ENCODE results near the gene SPATA17. TPM values are rescaled to one million over a fixed set of nuclear protein-coding genes. Genes with fewer than 3 reads are reported as not detected.

Gene SPATA17
- total and polyA plus RNA-seq, 2 of the 8 experiments (the other 6 are each of a cell fraction or from before 2014, with no cell fraction given): 0.17 to 0.48 TPM

GRCh38 chr1:217626321-217626720 is 4.8 kb upstream of the SPATA17 start (continued):
- no peak for TF ChIP-seq RAD21 (IDR thresholded peaks at IDR 0.05 in 1 of 2, conservative IDR thresholded peaks at IDR 0.05 in 1 of 2; ENCODE audit: low read depth in 2 of 2, low read length in 2 of 2)
- TF ChIP-seq RFX5 (IDR thresholded peaks at IDR 0.05; ENCODE audit: borderline replicate concordance, low read depth, low read length): no peak
- TF ChIP-seq NANOG (IDR thresholded peaks at IDR 0.05; ENCODE audit: insufficient read depth, low read depth, low read length, poor library complexity, severe bottlenecking): no peak

Measured in H1 (cell line).